GM12878 (cell line): ENCODE data around the gene CTBS. TPM values are rescaled to one million over a fixed set of nuclear protein-coding genes. Genes with fewer than 3 reads are reported as not detected.

Source experiments
- ATAC-seq: fragments of 200-7000 bp; cut with Tn5 transposase; 3 replicates; pipeline ENCODE4 v1.9.1; 2020; ENCODE audit warnings: mild to moderate bottlenecking, moderate library complexity
- BruUV-seq: library from RNA; stranded (reverse); fragments of 400-500 nt; replicated peaks from 2 replicates; lab custom pipeline; 2021; lab: Mats Ljungman, UMichigan
- CTCF ChIA-PET: fragments of 300-600 bp; sonication (Branson Sonifier 250); formaldehyde crosslinking; extraction: SDS; loops from one replicate; lab custom pipeline; 2021; ENCODE audit warnings: inconsistent platforms; lab: Yijun Ruan, JAX
- POLR2A ChIA-PET: fragments of 350-600 bp; formaldehyde crosslinking; extraction: SDS; loops from one replicate; lab custom pipeline; 2021; ENCODE audit warnings: inconsistent platforms; lab: Charles Lee
- RAD21 ChIA-PET: fragments of 300-600 bp; sonication (Branson Sonifier 250); formaldehyde crosslinking; loops from one replicate; lab custom pipeline; 2023; ENCODE audit warnings: antibody characterized with exemption; ENCODE audit not compliant: unreplicated experiment; lab: Charles Lee
- SMC1A ChIA-PET: fragments of 300-600 bp; sonication (Branson Sonifier 250); formaldehyde crosslinking; loops from one replicate; lab custom pipeline; 2023; ENCODE audit not compliant: unreplicated experiment, uncharacterized antibody; lab: Charles Lee
- DNase-seq: peaks from one replicate; pipeline ENCODE4 v3.0.0-alpha.2; 2011; ENCODE audit warnings: low read depth, low spot score
- FAIRE-seq: peaks from 3 replicates; lab custom pipeline; 2011; peaks lifted over from hg19 to GRCh38; lab: Jason Lieb, UNC
- H2AFZ ChIP-seq: 2 replicates; pipeline ENCODE4 v1.6.0; 2011; ENCODE audit warnings: low read depth, low read length, control low read depth; ENCODE audit not compliant: control insufficient read depth
- H3K27ac ChIP-seq: 2 replicates; pipeline ENCODE4 v1.5.1; 2011; ENCODE audit warnings: control low read depth; ENCODE audit not compliant: control insufficient read depth, insufficient read depth
- H3K27me3 ChIP-seq, 2 experiments: replicated peaks in 1 of 2; 2 replicates each; pipeline versions ENCODE4 v1.6.0 to v1.6.1; 2011; ENCODE audit warnings: low read length in 1 of 2; ENCODE audit not compliant: control insufficient read depth in 2 of 2, insufficient read depth in 2 of 2
- H3K36me3 ChIP-seq, 2 experiments: 2 replicates each; pipeline ENCODE4 v1.5.1; 2011; ENCODE audit warnings: low read length in 1 of 2; ENCODE audit not compliant: control insufficient read depth in 2 of 2, insufficient read depth in 2 of 2
- H3K4me1 ChIP-seq: 2 replicates; pipeline ENCODE4 v1.6.1; 2011; ENCODE audit warnings: mild to moderate bottlenecking, low read length, moderate library complexity, mixed read lengths; ENCODE audit not compliant: control insufficient read depth, insufficient read depth
- H3K4me2 ChIP-seq: 2 replicates; pipeline ENCODE4 v1.6.0; 2011; ENCODE audit warnings: control low read depth; ENCODE audit not compliant: control insufficient read depth, insufficient read depth
- H3K4me3 ChIP-seq: fragments of 200-600 bp; sonication (generic); 2 replicates; pipeline ENCODE4 v1.5.1; 2016
- H3K79me2 ChIP-seq: 2 replicates; pipeline ENCODE4 v1.6.0; 2011; ENCODE audit warnings: low read length; ENCODE audit not compliant: control insufficient read depth, insufficient read depth
- H3K9ac ChIP-seq: 2 replicates; pipeline ENCODE4 v1.8.0; 2011; ENCODE audit warnings: low read length, control low read depth, mixed read lengths; ENCODE audit not compliant: control insufficient read depth, insufficient read depth
- H3K9me3 ChIP-seq: replicated peaks from 3 replicates; pipeline ENCODE4 v1.5.1; 2011; ENCODE audit warnings: mild to moderate bottlenecking, low read length; ENCODE audit not compliant: control insufficient read depth, insufficient read depth
- H4K20me1 ChIP-seq: 2 replicates; pipeline ENCODE4 v1.6.0; 2011; ENCODE audit not compliant: control insufficient read depth, insufficient read depth
- ATF2 ChIP-seq: IDR thresholded peaks from 2 replicates; pipeline ENCODE4 v1.6.1; 2012; ENCODE audit warnings: low read length, inconsistent platforms
- CHD4 ChIP-seq: fragments of 200-600 bp; sonication (generic); IDR thresholded peaks from 2 replicates; pipeline ENCODE4 v1.6.1; 2016; ENCODE audit warnings: mild to moderate bottlenecking
- EP300 ChIP-seq, 2 experiments: fragments of 150-350 bp in 1 of 2; IDR thresholded peaks; 2 replicates each; pipeline ENCODE4 v1.6.1; 2011 to 2012; ENCODE audit warnings: low read depth in 2 of 2, low read length in 2 of 2, borderline replicate concordance in 1 of 2, improper control_type of control experiment in 1 of 2, inconsistent platforms in 1 of 2; ENCODE audit not compliant: control insufficient read depth in 1 of 2
- IRF3 ChIP-seq: fragments of 450-650 bp; IDR thresholded peaks from 2 replicates; pipeline ENCODE4 v1.6.1; 2014; ENCODE audit warnings: mild to moderate bottlenecking
- MAX ChIP-seq: IDR thresholded peaks from 2 replicates; pipeline ENCODE4 v1.6.1; 2012; ENCODE audit warnings: low read depth, low read length, improper control_type of control experiment
- PAX8 ChIP-seq: fragments of 450-650 bp; IDR thresholded peaks from 2 replicates; pipeline ENCODE4 v1.6.1; 2017; ENCODE audit warnings: mild to moderate bottlenecking, moderate library complexity
- POU2F2 ChIP-seq: IDR thresholded peaks from 3 replicates; pipeline ENCODE4 v1.6.1; 2011; ENCODE audit warnings: low read depth, mild to moderate bottlenecking, low read length, borderline replicate concordance
- SMC3 ChIP-seq: IDR thresholded peaks from 2 replicates; pipeline ENCODE4 v1.6.1; 2011; ENCODE audit warnings: low read length, improper control_type of control experiment, borderline replicate concordance
- SRF ChIP-seq, 2 experiments: IDR thresholded peaks; 2 replicates each; pipeline ENCODE4 v1.6.1; 2011; ENCODE audit warnings: low read depth in 2 of 2, low read length in 2 of 2, mild to moderate bottlenecking in 1 of 2, moderate library complexity in 1 of 2
- STAT3 ChIP-seq: IDR thresholded peaks from 2 replicates; pipeline ENCODE4 v1.6.1; 2011; ENCODE audit warnings: low read depth, low read length, improper control_type of control experiment
- SUPT20H ChIP-seq: IDR thresholded peaks from 2 replicates; pipeline ENCODE4 v1.6.1; 2011; ENCODE audit warnings: low read depth, mild to moderate bottlenecking, low read length, moderate library complexity, borderline replicate concordance; ENCODE audit not compliant: control insufficient read depth
- WRNIP1 ChIP-seq: IDR thresholded peaks from 2 replicates; pipeline ENCODE4 v1.6.1; 2011; ENCODE audit warnings: low read depth, low read length, improper control_type of control experiment, borderline replicate concordance
- ZNF592 ChIP-seq: fragments of 450-650 bp; IDR thresholded peaks from 2 replicates; pipeline ENCODE4 v1.6.1; 2017; ENCODE audit warnings: mild to moderate bottlenecking, moderate library complexity
- WGBS: methylation state at CpG from one replicate; pipeline ENCODE4 v1.1.6; 2016; ENCODE audit warnings: low lambda C conversion rate; ENCODE audit not compliant: insufficient replicate concordance, insufficient coverage; ENCODE audit errors: missing lambda C conversion rate; 5-methylcytosine and 5-hydroxymethylcytosine counted together
- in situ Hi-C: fragments of 300-500 bp; cut with MboI; formaldehyde crosslinking; loops from 9 replicates; pipeline ENCODE4 v1.14.3; 2018; ENCODE audit warnings: mixed read lengths
- intact Hi-C: fragments of 100-400 bp; cut with micrococcal nuclease; formaldehyde crosslinking; loops from one replicate; pipeline ENCODE4 v1.14.2; 2022; ENCODE audit not compliant: unreplicated experiment
- polyA plus RNA-seq, 11 experiments: library from polyadenylated mRNA; depleted of rRNA in 4 of 11; unstranded in 6 of 11; stranded (reverse) in 5 of 11; fragments of >200 nt; fragmentation: Nextera tagmentation in 4 of 11; fragmentation: Illumina TruSeq in 1 of 11; extraction: Ambion mirVana in 4 of 11; extraction: Trizol in 1 of 11; gene quantifications; 1 replicate in 1 of 11; 2 replicates in 10 of 11; pipeline versions ENCODE4 v1.2.1 to v1.2.3, GENCODE V29; 2011 to 2016; ENCODE audit warnings: inconsistent platforms in 2 of 11, missing spikeins in 2 of 11, low read depth in 1 of 11
- total RNA-seq, 4 experiments: library from RNA; depleted of rRNA in 3 of 4; stranded (reverse); fragments of >200 nt in 3 of 4; fragmentation: Illumina TruSeq in 1 of 4; extraction: Trizol in 1 of 4; gene quantifications; 2 replicates each; pipeline versions ENCODE4 v1.2.1 to v1.2.3, GENCODE V29; 2013 to 2021

The CTBS gene
- total and polyA plus RNA-seq, 10 of the 15 experiments (the other 5 are each of a cell fraction or from before 2014, with no cell fraction given) = 4.3 to 21.2 (median 12.3) TPM

- intact Hi-C loops = loop anchor here (1.0 to 2.0 kb wide), 3 partner anchors 27 to 115 kb away; partner anchors contain the start of gene RPF1
- POLR2A ChIA-PET = interaction anchor here (0.8 to 4.7 kb wide), 12 partner anchors 12 to 566 kb away, joined by 3 to 60 read pairs (median 3); partner anchors contain the start of genes CTBS and RPF1
- Histone ChIP-seq H3K9ac (peak within 1 kb of the TSS; percentile 86), H2AFZ (peak within 1 kb of the TSS; percentile 85), H3K27me3 (no peaks in the 10 kb centered on the region), H3K27ac (peak within 1 kb of the TSS; percentile 91), H4K20me1 (no peaks in the 10 kb centered on the region), H3K9me3 (peaks cover 2% of the 10 kb centered on the region; the same call in 1 of the 3 replicates), H3K36me3 (peaks cover 0 to 3% of the 10 kb centered on the region in 2 experiments; a peak in 1 of 4 replicates), H3K79me2 (peaks cover 56% of the 10 kb centered on the region), H3K4me3 (peak within 1 kb of the TSS; percentile 85), H3K4me2 (peak within 1 kb of the TSS; percentile 98), H3K4me1 (no peaks in the 10 kb centered on the region)
- WGBS = 1% methylated on average over 60 of the region's 60 CpGs
- CTCF ChIA-PET = interaction anchor here (0.7 to 4.8 kb wide), 7 partner anchors 11 to 439 kb away, joined by 3 to 43 read pairs (median 4); partner anchors contain the start of genes CTBS and RPF1
- RAD21 ChIA-PET = interaction anchor here (0.7 to 2.4 kb wide), 9 partner anchors 9 to 187 kb away, joined by 3 to 26 read pairs (median 3); partner anchors contain the start of gene CTBS
- SMC1A ChIA-PET = interaction anchor here (0.6 to 4.8 kb wide), 5 partner anchors 26 to 182 kb away, joined by 3 to 61 read pairs (median 7); partner anchors contain the start of genes CTBS and RPF1
- FAIRE-seq = peak; percentile 90
- in situ Hi-C loops = no loop called here
- DNase-seq = peak; percentile 85
- no TSS peak for BruUV-seq
- peak; percentile 89 for ATAC-seq
- TF ChIP-seq POU2F2 = no peak; the same call in 1 of the 3 replicates
- TF ChIP-seq EP300 (IDR thresholded peaks at IDR 0.05; ENCODE audit: borderline replicate concordance in 1 of 2, control insufficient read depth in 1 of 2, low read depth in 2 of 2, low read length in 2 of 2) = peak in 1 of 2 experiments; percentile 24; a peak in 1 of 4 replicates
- no peak for TF ChIP-seq IRF3
- TF ChIP-seq MAX = no peak; the same call in 1 of the 2 replicates
- TF ChIP-seq STAT3 = no peak
- no peak for TF ChIP-seq CHD4
- no peak for TF ChIP-seq SUPT20H
- TF ChIP-seq SRF (IDR thresholded peaks at IDR 0.05; ENCODE audit: low read depth in 2 of 2, low read length in 2 of 2) = no peak
- TF ChIP-seq ATF2 = no peak
- TF ChIP-seq PAX8 = no peak
- TF ChIP-seq ZNF592 = no peak
- no peak for TF ChIP-seq SMC3
- no peak for TF ChIP-seq WRNIP1
These were observed 68.1 kb downstream of the CTBS start, which contains the start of the genes GNG5 and SPATA1 for GRCh38 chr1:84506002-84506728. TSS of gene GNG5 (minus strand) at chr1:84506581. CDS start at chr1:84506091, 490 bp downstream. TSS of gene SPATA1 (plus strand) at chr1:84506386. CDS start at chr1:84516360, 9,974 bp downstream.
